ENCODE data around the gene TSHZ3.

Gene TSHZ3

DNA sequence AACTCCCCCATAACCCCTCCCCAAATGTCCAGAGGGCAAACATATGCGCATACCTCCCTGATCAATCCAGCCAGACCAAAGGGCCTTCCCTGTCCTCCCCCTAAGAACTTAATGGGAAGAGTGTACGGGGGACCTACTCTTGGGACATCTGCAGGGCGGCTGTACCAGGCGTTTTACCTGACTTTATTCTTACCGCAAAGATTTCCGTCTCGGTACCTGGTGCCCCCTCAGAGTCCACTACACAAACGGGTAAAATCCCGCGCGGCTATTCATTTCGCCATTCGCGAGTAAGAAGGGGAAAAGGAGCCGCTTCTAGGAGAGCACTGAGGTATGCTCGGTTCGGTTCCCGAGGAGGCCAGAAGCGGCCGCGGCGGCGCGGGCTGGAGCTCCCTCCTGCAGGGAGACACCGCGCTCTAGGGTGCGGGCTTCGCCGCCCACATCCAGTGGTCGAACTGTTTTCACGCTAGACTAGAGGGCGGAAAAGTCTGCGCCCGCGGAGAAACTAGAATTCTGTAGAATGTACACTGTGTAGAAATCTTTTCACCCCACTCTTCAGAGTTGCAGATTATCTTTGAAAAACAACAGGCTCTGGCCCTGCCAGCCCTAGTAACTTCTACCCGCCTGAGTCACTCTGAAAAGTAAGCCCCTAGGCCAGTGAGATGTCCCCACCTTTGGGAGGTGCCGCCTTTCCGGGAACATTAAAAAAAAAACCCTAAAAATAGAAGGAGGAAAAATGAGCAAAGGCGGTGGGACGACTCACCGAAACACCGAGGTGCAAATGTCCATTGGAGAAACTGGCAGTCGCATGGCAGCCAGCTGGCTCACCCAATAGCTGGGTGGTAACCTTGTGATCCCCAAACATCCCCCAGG, 3.8 kb upstream of the TSHZ3 start:
- DNase-seq = no peak

DNA sequence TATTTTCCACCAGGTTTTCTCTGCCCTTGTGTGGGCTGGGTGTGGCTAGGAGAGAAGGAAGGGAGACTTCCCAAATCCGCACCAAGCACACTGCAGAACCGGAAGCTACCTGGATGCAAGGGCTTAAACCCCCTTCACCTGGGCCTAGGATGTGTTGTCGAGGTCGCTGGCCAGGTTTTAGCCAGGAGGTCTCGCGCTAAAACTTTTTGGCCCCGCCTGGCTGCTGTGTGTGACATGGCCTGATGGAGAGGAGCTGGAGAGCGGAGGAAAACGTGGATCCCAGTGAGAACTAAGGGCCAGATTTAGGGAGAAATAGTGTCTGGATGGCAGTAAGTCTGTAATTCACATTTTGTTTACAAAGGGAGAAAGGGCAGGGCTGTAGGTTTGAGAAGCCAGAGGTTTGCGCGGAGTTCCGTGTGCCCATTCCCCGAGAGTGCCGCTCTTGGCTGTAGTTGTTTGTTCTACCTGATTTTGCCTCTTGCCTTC, 3.1 kb upstream of the TSHZ3 start:
- DNase-seq = no peak

DNA sequence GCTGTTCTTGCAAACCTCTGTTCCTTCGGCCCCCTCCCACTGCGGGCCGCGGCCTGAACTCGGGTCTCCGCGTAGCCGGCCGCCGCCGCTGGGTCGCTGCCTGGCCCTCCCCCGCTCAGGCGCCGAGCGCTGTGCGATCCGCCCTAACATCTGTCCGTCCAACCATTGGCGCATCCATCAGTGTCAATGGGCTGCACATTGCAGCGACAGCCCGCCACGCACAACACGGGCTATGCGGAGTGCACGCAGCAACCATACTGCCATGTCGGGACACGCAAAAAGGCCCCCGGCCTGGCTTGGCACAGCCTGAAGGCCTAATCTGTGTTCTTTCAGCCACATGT, 2.6 kb upstream of the TSHZ3 start:
- no peak for DNase-seq

DNA sequence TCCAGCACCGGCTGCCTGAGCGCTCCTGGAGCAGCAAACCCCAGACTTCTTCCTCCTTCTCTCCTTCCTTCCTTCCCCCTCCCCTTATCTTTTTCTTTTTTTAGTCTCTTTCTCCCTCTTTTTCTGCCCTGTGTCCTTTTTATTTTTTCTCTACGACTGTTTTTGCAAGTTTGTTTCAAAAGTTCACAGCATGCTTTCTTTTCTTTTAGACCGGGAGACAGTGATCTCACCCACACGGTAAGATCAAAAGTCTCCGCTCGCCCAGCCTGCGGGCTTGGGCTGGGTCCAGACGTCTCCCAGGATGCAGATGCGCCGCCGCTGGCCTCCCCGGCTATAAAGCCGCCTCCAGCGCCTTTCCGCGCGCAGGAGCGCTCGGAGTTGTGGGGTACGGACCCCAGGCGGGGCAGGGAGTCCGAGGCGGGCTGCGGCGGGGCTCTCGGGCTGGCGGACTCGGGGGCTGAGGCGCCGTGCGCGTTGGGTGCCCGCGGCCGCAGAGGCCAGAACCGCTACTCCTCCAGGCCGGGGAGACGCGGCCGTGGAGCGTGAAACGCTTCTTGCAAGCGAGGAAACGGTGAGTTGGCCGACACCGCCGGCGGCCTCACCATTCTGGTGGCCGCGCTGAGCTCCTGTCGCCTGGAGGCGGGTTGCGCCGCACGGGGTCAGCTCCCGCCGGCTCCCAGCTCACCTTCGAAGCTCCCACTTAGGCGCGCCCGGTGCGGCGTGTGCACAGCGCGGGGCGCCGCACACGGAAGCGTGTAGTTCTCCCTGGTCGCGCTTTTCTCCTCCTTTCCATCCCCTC, 2.0 kb upstream of the TSHZ3 start:
- no peak for DNase-seq

DNA sequence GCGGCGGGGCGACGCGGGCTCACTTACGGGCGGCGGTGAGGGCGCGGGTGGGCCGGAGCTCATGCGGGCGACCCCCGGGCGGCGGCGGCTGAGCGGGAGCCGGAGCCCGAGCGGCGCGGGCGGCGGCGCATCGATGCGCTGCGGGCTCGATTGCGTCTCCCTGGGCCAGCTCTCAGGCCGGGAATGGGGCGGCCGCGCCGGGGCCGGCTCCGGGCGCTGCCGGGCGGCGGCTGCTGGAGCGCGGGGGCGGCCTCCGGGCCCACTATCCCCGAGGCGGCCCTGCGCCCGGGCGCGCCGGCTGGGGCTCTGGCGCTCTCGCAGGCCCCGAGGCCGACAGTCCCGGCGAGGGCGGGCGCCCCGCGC, 1.4 kb upstream of the TSHZ3 start:
- no peak for DNase-seq

DNA sequence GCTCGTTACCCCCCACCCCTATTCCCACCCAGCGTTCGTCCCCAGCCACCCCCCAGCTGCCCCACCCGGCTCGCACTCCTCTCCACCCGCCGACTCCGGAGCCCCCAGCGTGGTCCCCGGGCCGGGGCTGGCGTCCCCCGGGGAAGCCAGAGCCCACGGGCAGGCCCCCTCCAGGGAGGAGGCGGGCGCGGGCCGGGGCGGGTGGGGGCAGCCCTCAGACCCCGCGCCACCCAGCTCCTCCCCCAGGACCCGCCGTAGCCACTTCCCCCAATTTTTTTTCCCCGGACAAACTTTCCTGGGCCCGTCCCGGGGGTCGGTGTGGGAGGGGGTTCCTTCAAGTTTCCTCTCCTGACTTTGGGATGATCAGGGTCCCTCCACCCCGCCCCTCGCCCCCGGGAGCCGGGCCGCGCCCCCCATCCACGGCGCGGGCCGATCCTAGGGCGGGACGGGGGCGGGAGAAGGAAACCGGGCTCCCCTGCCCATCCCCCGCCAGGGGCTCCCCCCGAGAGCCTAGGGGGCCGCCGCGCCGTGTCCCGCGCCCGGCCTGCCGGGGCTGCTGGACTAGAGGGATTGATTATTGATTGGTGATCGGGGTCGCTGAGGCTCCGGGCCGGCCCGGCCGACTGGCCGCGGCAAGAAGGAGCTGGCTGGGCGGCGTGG, 927 bp upstream of the TSHZ3 start:
- DNase-seq = no peak

DNA sequence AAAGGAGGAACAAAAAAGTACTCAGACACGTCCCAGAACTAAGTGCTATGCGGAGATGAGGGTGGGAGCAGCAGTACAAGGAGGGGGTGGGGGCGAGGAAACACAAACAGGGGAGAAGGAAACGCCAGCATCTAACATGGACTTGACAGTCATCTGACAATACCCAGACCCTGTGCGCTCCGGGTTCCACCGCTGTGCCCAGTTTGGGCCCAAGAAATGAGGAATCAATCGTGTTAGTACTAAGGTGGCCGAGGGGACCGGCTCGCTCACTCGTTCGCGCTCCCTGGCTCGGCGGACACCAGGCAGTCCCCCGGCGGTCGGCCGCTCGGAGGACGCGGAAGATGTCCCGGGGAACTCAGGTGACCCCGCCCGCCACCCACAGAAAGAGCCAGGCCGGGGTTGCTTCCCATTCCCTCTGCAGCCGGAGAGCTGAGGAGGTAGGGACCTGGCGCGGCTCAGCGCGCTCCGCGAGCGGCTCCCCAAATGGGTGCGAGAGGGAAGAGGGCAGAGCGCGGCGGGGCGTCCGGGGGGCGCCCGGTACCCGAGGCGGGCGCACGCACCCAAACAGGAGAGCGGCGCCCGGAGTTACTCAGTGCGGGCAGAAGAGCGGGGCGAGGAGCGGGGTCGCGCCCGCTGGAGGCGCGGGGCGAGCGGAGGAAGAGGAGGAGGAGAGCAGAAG, 616 bp downstream of the TSHZ3 start:
- DNase-seq = no peak

DNA sequence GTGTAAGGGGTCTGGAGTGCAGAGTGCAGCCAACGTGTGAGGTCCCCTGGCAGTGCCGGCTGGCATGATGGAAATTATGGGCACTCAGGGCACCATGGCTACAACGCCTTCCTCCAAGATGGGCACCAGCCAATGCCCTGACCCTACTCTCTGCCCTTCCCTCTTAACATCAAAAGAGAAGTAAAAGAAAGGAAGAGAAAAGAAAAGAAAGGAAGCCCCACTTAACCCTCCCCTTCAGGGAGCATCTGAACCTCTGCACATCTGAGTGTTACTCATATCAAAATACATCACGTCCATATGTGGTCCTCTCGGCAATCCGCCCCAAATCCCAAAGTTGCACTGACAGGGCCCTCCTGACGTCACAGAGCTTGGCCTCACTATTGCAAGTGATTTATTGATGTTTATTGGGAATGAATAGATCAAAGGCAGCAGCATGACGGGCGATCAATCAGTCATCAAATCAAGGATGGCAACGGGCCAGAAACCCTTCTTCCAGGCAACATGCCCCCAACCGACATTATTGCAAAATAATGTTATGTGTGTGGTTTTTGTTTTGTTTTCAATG, 1.3 kb downstream of the TSHZ3 start:
- DNase-seq = no peak

DNA sequence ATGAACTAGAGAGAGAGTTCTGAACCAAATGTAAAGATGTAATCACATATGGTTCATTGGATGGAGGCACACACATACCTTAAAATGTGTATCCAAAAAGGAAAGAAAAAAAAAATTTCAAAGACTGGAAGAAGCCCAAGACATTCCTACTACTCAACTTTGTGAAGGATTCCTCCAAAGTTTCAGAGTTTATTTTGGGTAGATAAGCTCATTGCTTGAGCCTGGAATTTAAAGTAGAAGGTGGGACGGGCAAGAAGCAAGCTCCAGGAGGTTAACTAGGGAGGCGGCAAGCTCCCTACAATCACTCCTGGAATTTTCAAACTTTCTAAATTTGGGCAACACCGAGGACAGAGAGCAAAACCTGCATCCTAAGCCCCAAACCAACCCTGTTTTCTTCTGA, 1.9 kb downstream of the TSHZ3 start:
- no peak for DNase-seq

DNA sequence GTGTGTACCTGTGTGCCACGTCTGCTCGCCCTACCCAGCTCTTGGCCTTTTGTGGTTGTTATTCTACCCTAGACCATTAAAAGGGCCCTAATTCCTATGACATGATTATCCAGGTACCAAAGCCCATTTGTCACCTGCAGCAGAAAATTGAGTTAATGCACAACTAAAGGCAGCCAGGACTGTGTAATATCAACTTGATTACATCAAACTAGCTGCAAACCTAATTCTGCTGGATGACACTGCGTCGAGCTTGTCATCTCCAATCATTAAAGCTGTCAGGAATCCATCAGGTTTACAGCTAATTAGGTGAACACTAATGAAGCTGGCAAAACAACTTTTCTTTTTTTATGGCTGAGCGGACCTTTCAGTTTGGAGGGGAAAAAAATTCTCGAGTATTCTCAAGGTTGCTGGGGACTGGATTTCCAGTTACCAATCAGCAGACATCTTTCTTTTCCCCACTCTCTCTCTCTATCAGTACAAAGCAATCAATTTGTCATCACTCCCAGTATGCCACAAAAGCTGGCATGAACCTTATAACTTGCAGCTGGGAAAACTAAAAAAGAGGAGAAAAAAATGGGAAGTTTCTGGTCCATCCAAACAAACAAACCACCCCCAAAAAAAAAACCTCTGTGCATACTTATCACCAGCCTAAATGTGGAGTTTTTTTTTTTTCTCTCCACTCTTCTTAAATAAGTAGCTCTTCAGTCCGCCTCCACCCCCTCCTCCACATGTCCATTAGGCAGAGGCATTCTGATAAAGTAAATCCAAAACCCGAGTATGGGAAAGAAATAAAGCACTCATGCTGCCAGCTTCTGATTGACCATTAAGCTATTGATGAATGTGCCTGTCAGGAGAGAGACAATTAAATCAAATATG, 2.8 kb downstream of the TSHZ3 start:
- DNase-seq = no peak

DNA sequence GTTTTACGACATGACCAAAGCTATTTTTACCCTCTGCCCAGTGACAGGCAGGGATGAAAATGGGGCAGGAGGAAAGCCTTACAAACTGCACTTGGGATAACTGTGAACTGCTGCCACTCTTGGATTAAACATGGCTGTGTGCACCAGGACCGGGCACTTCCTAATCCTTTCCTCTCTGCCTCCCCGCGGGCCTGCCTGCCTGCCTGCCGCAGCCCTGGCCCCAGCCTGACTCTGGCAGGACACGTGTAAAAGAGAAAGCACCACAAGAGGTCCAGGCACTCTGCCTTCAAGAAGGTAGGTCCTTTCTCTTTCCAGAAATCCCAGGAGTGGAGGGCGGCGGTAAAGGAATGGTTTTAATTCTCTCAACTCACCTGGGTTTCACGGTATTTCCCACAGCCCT, 4.8 kb downstream of the TSHZ3 start:
- no peak for DNase-seq

DNA sequence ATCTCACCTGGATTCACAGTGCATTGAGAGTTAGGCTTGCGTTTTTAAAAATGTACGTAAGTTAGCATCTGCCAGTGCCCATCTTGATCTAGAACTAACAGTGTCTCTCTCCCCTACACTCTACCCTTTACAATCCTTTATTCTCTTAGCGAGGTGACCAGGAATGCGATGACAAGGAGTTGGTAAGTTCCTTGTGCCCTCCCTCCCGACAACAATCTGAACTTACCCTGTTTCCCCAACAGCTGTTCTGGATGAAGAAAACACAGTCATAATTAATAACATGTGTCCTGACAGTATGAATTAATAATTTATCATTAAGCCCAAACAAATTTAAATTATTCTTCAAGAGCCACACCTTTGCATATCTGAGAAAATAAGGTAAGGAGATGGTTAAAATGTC, 6.3 kb downstream of the TSHZ3 start:
- DNase-seq = no peak

DNA sequence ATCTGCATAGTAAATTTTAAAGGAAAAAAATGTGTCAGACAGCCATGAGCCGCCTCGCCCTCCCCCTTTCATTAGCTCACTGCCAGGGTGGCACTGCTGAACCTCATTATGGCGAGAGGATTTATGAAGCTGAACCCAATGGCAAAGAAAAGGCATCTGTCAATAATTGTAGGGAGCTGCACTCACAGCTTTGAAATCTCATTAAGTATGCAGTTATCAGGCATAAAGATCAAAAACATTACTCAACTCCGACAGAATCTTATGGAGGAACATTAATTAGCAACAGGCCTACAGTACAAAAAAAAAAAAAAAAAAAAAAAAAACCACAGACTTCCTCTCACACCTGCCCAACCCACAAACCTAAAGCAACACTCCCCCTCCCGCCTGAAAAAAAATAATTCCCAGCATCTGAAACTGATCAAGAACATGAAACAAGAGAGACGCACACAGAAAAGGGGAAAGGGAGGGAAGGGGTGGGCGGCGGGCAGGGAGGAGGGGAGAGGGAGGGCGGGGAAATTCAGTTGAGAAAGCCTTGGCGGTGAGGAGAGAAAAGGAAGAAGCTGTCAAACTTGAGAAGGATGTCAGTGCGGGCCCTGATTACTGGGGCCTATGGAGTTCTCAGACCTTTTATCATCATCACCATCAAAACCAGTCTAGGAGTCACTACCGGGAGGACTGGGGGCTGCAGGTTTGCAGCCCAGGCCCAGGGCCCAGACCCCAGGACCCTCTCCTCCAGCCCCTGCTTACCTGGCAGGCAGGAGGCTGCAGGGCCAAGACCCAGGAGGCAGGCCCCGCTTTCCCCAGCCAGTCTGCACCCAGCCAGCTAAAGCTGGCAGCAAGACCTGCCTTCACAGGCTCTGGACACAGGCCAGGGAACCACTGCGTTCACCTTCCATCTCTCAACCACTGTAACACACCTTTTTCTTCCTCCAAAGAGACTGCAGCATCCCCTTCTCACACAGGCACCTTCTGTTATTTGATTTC, 8.9 kb downstream of the TSHZ3 start:
- DNase-seq = no peak

DNA sequence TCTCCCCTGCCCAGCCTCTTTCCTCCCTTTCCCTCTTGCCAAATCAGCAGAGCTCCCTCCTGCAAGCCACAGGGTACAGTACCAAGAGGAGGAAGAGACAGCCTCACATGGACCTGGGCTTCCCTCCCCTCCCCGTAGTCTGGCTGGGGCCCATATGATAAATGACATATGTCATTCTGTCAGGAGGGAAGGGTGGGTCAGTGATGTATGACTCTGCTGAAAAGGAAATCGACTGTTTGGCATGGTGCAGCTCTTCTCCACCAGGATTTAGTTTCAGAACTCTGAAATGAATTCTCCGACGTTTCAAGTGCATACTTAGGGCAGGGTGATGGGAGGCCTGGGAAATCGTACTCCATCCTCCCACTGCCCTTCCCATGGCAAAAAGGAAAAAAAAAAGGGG, 9.8 kb downstream of the TSHZ3 start:
- DNase-seq = no peak

DNA sequence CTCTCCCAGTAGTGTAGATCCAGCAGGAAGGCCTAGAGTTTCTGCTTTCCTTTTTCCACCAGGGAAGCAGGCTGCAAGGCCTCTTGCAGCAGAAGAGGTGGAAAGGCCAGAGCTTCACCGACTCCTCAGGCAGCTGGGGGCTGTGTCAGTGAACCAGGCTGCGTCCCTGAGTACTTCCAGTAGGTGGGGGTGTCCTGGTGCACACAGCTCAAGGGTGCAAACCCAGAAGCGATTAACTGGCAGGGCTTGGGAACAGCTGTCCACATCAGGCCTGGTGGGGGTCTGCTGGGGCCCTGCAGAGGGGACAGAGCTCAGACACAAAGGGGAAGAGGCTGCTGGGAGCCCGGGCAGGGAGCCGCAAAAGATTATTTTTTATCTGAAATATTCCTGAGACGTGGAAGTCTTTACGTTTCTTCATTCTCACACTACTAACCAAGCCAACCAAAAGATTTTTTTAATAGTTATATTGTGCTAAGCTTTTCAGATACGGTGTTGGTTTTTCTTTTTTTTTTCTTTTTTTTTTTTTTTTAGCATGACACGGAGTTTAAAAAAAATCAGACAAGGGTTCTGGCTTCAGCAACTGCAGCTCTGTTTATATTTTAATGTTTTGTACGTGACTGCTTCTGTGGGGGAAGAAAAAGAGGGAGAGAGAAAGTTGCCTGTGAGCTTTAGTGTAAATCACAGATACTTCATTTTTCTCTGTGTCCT, 11.0 kb downstream of the TSHZ3 start:
- no peak for DNase-seq

DNA sequence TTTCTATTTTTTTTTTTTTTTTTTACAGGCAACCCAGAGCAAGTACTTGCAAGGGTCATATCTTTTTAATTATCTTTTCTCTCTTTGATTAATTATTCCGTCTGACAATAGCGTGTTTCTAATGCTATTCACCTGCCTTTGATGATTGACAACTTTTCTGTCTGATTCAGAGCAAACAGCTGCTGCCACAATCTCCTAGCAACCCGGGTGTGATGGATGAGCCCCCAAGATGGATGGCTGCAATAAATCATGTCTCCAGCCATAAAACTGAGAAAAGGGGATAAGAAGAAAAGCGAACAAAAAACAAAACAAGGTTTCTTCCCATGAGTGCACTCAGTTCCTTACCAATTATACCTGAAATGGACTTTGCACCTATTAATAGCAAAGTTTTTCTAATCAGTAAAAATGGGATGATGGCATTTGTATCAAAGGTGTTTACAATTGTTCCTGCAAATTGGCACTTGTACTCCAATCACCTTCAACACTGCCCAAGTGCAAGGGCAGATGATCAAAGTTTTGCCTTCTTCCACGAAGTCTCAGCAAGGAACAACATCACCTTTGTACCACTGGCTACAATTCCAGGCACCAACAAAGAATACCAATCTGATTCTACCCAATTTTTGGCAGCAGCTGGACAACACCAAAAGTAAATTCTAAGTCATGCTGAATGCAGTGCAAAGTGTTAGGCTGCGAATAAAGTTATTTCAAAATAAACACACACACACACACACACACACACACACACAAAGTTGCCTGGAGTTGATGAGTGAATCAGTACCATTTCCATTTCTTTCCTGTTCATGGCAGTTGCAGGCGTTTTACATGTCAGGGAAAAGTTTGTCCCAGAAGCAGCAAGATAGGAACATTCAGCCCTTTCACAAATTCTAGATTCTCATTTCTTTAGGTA, 12.0 kb downstream of the TSHZ3 start:
- DNase-seq = no peak

DNA sequence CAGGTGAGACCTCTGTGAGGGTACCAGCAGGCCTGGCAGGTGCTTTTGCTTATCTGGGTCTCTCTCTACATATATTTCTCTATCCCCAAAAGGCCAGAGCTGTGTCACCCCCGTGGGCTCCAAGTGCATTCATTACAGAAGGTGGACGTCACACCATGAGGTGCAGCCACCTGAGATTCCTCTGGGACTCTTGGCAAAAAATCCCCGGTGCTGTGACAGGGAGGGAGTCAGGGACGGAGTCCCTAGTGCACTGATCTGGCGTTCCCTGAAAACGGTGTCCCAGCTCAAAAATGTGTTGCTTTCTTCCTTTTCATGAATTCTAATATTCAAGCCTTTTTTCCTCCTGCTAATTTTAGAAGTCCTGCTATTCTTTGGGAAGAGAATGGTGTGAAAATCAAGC, 13.5 kb downstream of the TSHZ3 start:
- DNase-seq = no peak

DNA sequence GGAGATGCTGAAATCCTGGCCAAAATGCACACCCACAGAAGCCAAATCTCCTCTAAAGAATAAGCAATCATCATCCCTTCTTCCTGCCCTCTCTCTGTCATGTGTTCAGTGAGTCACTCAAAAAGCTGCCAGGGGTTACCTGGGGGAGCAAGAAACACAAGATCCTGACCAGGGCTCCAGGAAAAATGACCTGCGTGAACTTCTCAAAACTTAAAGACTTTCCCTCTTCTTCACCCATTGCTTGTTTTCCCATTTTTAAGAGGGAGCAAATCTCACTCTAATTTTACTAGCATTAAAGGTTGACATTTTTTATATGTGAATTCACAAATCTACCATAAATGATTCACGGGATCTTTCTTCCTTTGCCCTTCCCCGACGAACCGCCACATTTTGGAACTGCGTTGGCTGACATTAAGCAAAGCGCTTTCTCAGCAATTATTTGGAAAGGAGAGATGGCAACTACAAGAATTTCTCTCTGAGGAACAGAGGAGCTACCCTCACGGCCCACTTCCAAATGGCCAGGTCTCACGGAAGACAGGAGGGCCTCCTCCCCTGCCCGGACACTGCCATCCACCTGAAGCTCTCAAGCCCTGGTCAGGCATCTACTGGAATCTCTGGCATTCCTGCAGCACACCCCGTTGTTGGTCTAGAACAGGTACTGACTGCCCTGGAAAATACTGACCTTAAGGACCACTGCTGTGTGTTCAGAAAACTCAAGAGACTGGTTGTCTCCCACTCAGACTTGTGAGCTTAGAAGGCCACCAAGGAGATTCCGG, 14.2 kb downstream of the TSHZ3 start:
- no peak for DNase-seq
